ENCODE measurements around the gene ITPR2.

The ITPR2 gene

DNA sequence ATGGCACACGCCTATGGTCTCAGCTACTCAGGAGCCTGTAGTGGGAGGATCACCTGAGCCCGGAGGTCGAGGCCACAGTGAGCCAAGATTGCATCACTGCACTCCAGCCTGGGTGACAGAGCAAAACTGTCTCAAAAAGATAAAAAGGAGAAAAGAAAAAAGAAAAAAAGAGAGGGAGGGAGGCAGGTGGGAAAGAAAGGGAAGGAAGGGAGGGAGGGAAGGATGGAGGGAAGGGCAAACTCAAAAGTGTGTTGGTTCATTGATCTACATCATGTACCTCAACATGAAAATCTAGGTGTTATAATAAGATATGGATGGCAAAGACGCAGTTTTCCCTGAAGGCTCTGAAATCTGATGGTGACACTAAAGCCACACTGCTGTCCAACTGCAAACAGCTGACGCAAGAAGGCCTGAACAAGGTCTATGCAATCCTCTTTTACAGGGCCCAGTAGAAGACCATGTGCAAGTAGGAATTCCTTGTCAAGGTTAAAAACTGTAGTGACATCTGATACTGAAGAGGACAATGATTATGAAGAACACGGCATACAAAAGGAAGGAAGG, 143.6 kb downstream of the ITPR2 start:
- ChIA-PET CTCF (no interaction called here), POLR2A (no interaction called here)
- DNase-seq (ENCODE audit: extremely low spot score): no peak
- TF ChIP-seq ZNF384 (IDR thresholded peaks at IDR 0.05): no peak
- TF ChIP-seq NFRKB (IDR thresholded peaks at IDR 0.05): no peak
- TF ChIP-seq, protein P1, sequence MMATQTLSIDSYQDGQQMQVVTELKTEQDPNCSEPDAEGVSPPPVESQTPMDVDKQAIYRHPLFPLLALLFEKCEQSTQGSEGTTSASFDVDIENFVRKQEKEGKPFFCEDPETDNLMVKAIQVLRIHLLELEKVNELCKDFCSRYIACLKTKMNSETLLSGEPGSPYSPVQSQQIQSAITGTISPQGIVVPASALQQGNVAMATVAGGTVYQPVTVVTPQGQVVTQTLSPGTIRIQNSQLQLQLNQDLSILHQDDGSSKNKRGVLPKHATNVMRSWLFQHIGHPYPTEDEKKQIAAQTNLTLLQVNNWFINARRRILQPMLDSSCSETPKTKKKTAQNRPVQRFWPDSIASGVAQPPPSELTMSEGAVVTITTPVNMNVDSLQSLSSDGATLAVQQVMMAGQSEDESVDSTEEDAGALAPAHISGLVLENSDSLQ (IDR thresholded peaks at IDR 0.05): no peak
- TF ChIP-seq CTBP1 (IDR thresholded peaks at IDR 0.05; ENCODE audit: borderline replicate concordance): no peak
- TF ChIP-seq TARDBP (IDR thresholded peaks at IDR 0.05): no peak
- no peak for TF ChIP-seq ELF4 (IDR thresholded peaks at IDR 0.05)
- TF ChIP-seq FOXM1 (IDR thresholded peaks at IDR 0.05; ENCODE audit: borderline replicate concordance): no peak
- no peak for TF ChIP-seq SUZ12 (IDR thresholded peaks at IDR 0.05)
- no peak for TF ChIP-seq FOXK2 (IDR thresholded peaks at IDR 0.05)
- no peak for TF ChIP-seq BHLHE40 (IDR thresholded peaks at IDR 0.05; ENCODE audit: borderline replicate concordance)
- TF ChIP-seq LEF1 (IDR thresholded peaks at IDR 0.05; ENCODE audit: borderline replicate concordance): no peak

DNA sequence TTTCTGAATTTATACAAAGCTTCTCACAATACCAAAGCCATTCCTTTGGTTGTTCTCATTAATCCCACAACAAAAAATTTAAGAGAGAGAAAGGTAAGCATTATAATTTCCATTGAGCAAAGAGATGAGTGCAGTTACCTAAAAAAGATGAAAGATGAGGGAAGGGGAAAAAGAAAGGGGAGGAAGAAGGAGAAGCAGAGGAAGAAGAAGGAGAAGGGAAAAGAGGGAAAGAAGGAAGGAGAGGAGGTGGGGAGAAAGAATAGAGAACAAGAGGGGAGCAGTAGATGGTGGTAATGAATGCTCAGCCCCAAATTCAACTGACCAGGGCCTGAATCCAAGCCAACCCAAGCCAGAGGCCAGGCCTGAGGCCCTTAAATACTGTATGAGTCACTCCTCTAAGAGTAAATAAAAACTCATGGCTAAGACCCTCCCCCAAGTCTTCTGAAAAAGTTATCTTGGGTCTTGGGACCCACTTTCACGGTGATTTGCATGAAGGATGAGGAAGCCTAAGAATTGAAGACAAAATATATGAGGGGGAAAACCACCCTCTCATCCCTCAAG, 144.6 kb downstream of the ITPR2 start:
- TF ChIP-seq FOXM1 (IDR thresholded peaks at IDR 0.05; ENCODE audit: borderline replicate concordance): no peak
- no peak for TF ChIP-seq FOXA1 (IDR thresholded peaks at IDR 0.05)
- no peak for TF ChIP-seq SP1 (IDR thresholded peaks at IDR 0.05)
- TF ChIP-seq LEF1 (IDR thresholded peaks at IDR 0.05; ENCODE audit: borderline replicate concordance): no peak
- TF ChIP-seq L3MBTL2 (conservative IDR thresholded peaks at IDR 0.05): no peak
- TF ChIP-seq, protein P1 (IDR thresholded peaks at IDR 0.05): no peak
- no peak for TF ChIP-seq ELF4 (IDR thresholded peaks at IDR 0.05)
- no peak for TF ChIP-seq SUZ12 (IDR thresholded peaks at IDR 0.05)
- TF ChIP-seq FOXK2 (IDR thresholded peaks at IDR 0.05): no peak
- TF ChIP-seq NFRKB (IDR thresholded peaks at IDR 0.05): no peak
- no peak for TF ChIP-seq TARDBP (IDR thresholded peaks at IDR 0.05)
- no peak for TF ChIP-seq ZNF384 (IDR thresholded peaks at IDR 0.05)
- TF ChIP-seq CTBP1 (IDR thresholded peaks at IDR 0.05; ENCODE audit: borderline replicate concordance): no peak
- TF ChIP-seq BHLHE40 (IDR thresholded peaks at IDR 0.05; ENCODE audit: borderline replicate concordance): no peak
- no peak for TF ChIP-seq HDGF (IDR thresholded peaks at IDR 0.05; ENCODE audit: borderline replicate concordance)
- no peak for DNase-seq (ENCODE audit: extremely low spot score)
- ChIA-PET CTCF (no interaction called here), POLR2A (no interaction called here)

DNA sequence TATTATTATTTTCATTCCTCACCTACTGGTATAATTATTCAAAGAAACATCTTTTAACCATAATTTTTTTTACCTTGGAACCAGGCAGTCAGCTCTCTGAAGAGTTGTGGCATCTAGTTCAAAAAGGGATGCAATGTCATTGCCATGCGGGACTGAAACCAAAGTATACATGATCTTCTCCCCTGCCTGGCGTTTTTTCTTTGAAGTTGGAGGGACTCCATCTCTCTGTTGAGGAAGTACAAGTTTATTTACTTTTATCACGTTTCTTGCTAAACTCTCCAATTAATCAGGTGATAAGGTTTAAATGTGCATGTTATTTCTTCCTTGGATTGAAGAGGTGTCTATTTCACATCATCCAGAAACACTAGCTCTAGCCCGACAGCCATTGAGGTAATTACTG, 146.6 kb downstream of the ITPR2 start:
- TF ChIP-seq CTBP1 (IDR thresholded peaks at IDR 0.05; ENCODE audit: borderline replicate concordance) (no peak), FOXA1 (IDR thresholded peaks at IDR 0.05) (no peak), FOXM1 (IDR thresholded peaks at IDR 0.05; ENCODE audit: borderline replicate concordance) (no peak), BHLHE40 (IDR thresholded peaks at IDR 0.05; ENCODE audit: borderline replicate concordance) (no peak), LEF1 (IDR thresholded peaks at IDR 0.05; ENCODE audit: borderline replicate concordance) (no peak), HDGF (IDR thresholded peaks at IDR 0.05; ENCODE audit: borderline replicate concordance) (no peak), TARDBP (IDR thresholded peaks at IDR 0.05) (no peak), SUZ12 (IDR thresholded peaks at IDR 0.05) (no peak), NFRKB (IDR thresholded peaks at IDR 0.05) (no peak), SP1 (IDR thresholded peaks at IDR 0.05) (no peak)
- TF ChIP-seq, protein P1 (IDR thresholded peaks at IDR 0.05): no peak
- POLR2A ChIA-PET: no interaction called here
- DNase-seq (ENCODE audit: extremely low spot score): no peak
- CTCF ChIA-PET: no interaction called here

DNA sequence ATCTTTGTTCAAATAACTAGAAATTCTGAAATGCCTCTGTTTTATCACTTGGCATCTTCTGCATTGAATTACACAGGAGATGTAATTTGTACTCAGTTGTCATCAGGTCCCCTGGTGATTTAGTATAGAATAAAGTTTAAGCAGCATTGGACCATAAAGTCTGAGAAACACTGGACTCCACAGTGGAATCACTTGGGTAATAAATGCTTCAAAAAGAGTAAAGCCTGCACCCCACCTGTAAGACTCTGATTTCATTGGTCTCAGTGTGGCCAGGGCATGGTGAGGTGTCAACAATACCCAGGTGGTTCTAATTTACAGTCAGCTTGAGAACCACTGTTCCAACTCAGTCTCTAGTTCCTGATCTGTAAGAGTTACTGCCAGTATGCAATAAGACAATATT, 148.9 kb downstream of the ITPR2 start:
- TF ChIP-seq NFRKB (IDR thresholded peaks at IDR 0.05): no peak
- TF ChIP-seq SUZ12 (IDR thresholded peaks at IDR 0.05): no peak
- TF ChIP-seq SP1 (IDR thresholded peaks at IDR 0.05): no peak
- TF ChIP-seq BHLHE40 (IDR thresholded peaks at IDR 0.05; ENCODE audit: borderline replicate concordance): no peak
- no peak for TF ChIP-seq ARNT (IDR thresholded peaks at IDR 0.05)
- TF ChIP-seq ELF4 (IDR thresholded peaks at IDR 0.05): no peak
- no peak for TF ChIP-seq ZNF384 (IDR thresholded peaks at IDR 0.05)
- no peak for TF ChIP-seq FOXA1 (IDR thresholded peaks at IDR 0.05)
- TF ChIP-seq FOXM1 (IDR thresholded peaks at IDR 0.05; ENCODE audit: borderline replicate concordance): no peak
- TF ChIP-seq HDGF (IDR thresholded peaks at IDR 0.05; ENCODE audit: borderline replicate concordance): no peak
- TF ChIP-seq LEF1 (IDR thresholded peaks at IDR 0.05; ENCODE audit: borderline replicate concordance): no peak
- TF ChIP-seq CTBP1 (IDR thresholded peaks at IDR 0.05; ENCODE audit: borderline replicate concordance): no peak
- TF ChIP-seq, protein P1 (IDR thresholded peaks at IDR 0.05): no peak
- TF ChIP-seq L3MBTL2 (conservative IDR thresholded peaks at IDR 0.05): no peak
- TF ChIP-seq TARDBP (IDR thresholded peaks at IDR 0.05): no peak
- no peak for TF ChIP-seq FOXK2 (IDR thresholded peaks at IDR 0.05)
- CTCF ChIA-PET: no interaction called here
- POLR2A ChIA-PET: no interaction called here
- DNase-seq (ENCODE audit: extremely low spot score): no peak

DNA sequence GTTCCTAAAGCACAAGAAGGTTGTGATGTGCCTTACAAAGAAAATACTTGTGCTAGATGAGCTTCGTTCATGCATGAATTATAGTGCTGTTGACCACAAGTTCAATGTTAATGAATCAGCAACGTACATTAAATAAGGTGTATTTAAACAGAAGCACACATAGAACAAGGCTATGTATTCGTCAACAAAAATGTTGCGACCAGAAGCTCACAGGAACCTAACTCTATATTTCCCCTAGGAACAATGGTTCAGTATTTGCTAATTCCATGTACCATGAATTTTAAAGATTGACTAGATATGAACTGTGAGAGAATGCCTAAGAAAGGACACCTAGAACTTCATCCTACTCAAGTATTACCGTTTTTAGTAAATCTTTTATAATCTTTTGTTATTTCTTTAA, 149.6 kb downstream of the ITPR2 start:
- POLR2A ChIA-PET: no interaction called here
- CTCF ChIA-PET: no interaction called here
- TF ChIP-seq BHLHE40 (IDR thresholded peaks at IDR 0.05; ENCODE audit: borderline replicate concordance): no peak
- no peak for TF ChIP-seq HDGF (IDR thresholded peaks at IDR 0.05; ENCODE audit: borderline replicate concordance)
- TF ChIP-seq FOXK2 (IDR thresholded peaks at IDR 0.05): no peak
- no peak for TF ChIP-seq TARDBP (IDR thresholded peaks at IDR 0.05)
- TF ChIP-seq ZNF384 (IDR thresholded peaks at IDR 0.05): no peak
- TF ChIP-seq NFRKB (IDR thresholded peaks at IDR 0.05): no peak
- TF ChIP-seq SUZ12 (IDR thresholded peaks at IDR 0.05): no peak
- TF ChIP-seq ELF4 (IDR thresholded peaks at IDR 0.05): no peak
- TF ChIP-seq CTBP1 (IDR thresholded peaks at IDR 0.05; ENCODE audit: borderline replicate concordance): no peak
- TF ChIP-seq FOXM1 (IDR thresholded peaks at IDR 0.05; ENCODE audit: borderline replicate concordance): no peak
- no peak for TF ChIP-seq FOXA1 (IDR thresholded peaks at IDR 0.05)
- TF ChIP-seq, protein P1 (IDR thresholded peaks at IDR 0.05): no peak
- TF ChIP-seq SP1 (IDR thresholded peaks at IDR 0.05): no peak
- DNase-seq (ENCODE audit: extremely low spot score): no peak
